Neural crest cell (in vitro differentiated cells): ENCODE data around the gene RAC2. TPM values are rescaled to one million over a fixed set of nuclear protein-coding genes. Genes with fewer than 3 reads are reported as not detected.
"Not testable (repeated sequence)": the region's sequence is repeated elsewhere in the genome, so short reads cannot be mapped to it uniquely, and the experiment has no call there.

Experiments
- DNase-seq: peaks from one replicate; pipeline ENCODE4 v3.0.0; 2021; ENCODE audit warnings: low read depth, mixed read lengths, low spot score
- H3K27ac Mint-ChIP-seq: one replicate; pipeline ENCODE4 v1.8.0; 2021; ENCODE audit warnings: mild to moderate bottlenecking, mixed read lengths; ENCODE audit not compliant: unreplicated experiment
- H3K27me3 Mint-ChIP-seq: 2 replicates; pipeline ENCODE4 v1.8.0; 2021; ENCODE audit warnings: low read depth, mild to moderate bottlenecking, mixed read lengths
- H3K36me3 Mint-ChIP-seq: 2 replicates; pipeline ENCODE4 v1.8.0; 2021; ENCODE audit warnings: low read depth, mild to moderate bottlenecking, mixed read lengths
- H3K4me1 Mint-ChIP-seq: 2 replicates; pipeline ENCODE4 v1.8.0; 2021; ENCODE audit warnings: mixed read lengths
- H3K4me3 Mint-ChIP-seq: one replicate; pipeline ENCODE4 v1.8.0; 2021; ENCODE audit warnings: mild to moderate bottlenecking, mixed read lengths
- H3K9me3 Mint-ChIP-seq: 2 replicates; pipeline ENCODE4 v1.8.0; 2021; ENCODE audit warnings: mixed read lengths
- total RNA-seq: library from RNA; stranded (reverse); gene quantifications from 2 replicates; pipeline ENCODE4 v1.2.1, GENCODE V29; 2021
- TF ChIP-seq, protein P1 (sequence below): fragments of 200-600 bp; sonication (generic); conservative IDR thresholded peaks from 2 replicates; pipeline ENCODE4 v1.5.0; 2021; ENCODE audit warnings: antibody characterized with exemption, mild to moderate bottlenecking

Gene RAC2
- total RNA-seq, 1 donor from 2014 or later = 0.21 TPM

DNA sequence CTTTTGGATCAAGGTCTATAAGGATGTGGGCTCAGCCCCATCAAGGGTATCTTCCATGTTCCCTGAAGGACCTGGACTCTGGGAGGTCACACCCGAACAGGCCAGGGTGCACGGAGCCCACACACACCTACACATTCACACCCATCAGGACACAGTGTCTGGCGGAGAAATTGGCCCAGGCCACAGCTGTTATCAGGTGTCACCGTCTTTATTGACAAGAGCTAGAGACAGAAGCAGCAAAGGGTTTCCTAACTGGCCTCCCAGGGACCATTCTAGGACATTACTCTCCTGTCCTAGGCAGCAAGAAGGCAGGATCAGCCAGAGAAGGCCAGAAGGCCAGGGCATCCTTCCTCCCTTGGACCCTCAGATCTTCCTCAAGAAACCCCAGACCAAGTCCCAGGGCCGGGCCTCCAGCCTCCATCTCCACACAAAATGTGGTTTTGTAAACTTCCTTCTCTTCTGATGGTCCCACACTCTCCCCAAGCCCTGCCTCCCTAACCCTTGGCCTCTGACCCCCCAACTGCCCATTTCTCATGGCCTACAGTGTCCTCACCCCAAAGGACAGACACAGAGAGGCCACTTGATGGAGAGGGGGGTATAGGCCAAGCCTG lies 39.9 kb downstream of the RAC2 start:
- H3K4me1 Mint-ChIP-seq = no peaks in the 10 kb centered on the region
- DNase-seq = no peak
- TF ChIP-seq, protein P1, sequence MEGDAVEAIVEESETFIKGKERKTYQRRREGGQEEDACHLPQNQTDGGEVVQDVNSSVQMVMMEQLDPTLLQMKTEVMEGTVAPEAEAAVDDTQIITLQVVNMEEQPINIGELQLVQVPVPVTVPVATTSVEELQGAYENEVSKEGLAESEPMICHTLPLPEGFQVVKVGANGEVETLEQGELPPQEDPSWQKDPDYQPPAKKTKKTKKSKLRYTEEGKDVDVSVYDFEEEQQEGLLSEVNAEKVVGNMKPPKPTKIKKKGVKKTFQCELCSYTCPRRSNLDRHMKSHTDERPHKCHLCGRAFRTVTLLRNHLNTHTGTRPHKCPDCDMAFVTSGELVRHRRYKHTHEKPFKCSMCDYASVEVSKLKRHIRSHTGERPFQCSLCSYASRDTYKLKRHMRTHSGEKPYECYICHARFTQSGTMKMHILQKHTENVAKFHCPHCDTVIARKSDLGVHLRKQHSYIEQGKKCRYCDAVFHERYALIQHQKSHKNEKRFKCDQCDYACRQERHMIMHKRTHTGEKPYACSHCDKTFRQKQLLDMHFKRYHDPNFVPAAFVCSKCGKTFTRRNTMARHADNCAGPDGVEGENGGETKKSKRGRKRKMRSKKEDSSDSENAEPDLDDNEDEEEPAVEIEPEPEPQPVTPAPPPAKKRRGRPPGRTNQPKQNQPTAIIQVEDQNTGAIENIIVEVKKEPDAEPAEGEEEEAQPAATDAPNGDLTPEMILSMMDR = no peak
- H3K9me3 Mint-ChIP-seq = no peaks in the 10 kb centered on the region
- no peaks in the 10 kb centered on the region for H3K27me3 Mint-ChIP-seq
- no peaks in the 10 kb centered on the region for H3K36me3 Mint-ChIP-seq
- H3K27ac Mint-ChIP-seq = no peak overlapping the region
- H3K4me3 Mint-ChIP-seq = no peak overlapping the region

DNA sequence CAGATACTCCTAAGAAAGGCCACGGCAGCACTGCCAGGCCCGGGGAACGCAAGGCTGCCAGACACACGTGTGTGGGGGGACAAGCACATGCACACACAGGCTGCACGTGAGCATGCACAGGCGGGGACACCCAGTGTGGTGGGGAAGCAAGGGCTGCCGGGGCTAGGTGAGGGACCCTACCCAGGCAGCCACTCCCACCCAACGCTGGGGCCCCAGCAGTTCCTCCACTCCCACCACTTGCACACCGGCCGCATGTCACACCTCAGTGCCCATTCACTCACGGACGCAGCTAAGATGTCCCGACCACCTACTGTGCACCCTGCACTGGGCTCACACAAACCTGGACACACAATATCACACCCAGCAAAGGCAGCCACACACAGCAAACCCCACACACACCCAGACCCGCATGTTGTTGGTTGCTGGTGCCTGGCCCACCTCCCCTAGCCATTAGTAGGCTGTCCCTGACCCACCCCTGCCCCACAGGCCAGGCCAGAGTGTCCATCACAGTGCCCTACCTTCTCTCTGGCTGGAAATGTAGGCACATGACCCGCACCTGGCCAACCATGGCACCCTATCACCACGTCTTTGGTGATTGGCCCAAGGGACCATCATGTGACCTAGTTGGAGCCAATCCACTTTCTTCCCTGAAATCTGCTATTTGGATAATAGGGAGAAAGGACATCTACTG lies 40.6 kb downstream of the RAC2 start:
- Mint-ChIP-seq H3K4me3 (no peak overlapping the region), H3K9me3 (no peaks in the 10 kb centered on the region), H3K27me3 (no peaks in the 10 kb centered on the region), H3K36me3 (no peaks in the 10 kb centered on the region), H3K4me1 (no peaks in the 10 kb centered on the region), H3K27ac (no peak overlapping the region)
- no peak for DNase-seq
- TF ChIP-seq, protein P1 = no peak

DNA sequence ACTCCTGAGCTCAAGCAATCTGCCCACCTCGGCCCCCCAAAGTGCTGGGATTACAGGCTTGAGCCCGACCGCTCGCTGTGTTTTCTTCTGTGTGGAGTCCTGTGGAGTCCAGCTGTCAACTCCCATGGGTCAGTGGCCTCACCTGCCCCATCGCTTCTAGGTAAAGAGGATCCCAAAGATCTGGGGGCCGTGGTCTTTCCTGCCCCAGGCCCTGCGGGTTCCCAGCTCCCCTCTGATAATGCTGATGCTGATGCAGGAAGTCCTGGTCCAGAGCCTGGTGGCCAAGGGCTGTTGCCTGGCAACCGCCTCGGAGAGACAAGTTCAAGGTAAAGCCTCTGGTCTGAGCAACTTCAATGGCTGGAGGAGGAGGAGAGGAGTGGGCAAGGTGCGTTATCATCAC lies 41.4 kb downstream of the RAC2 start:
- Mint-ChIP-seq H3K4me1 (peaks cover 7% of the 10 kb centered on the region), H3K27me3 (no peaks in the 10 kb centered on the region), H3K27ac (no peak overlapping the region), H3K4me3 (no peak overlapping the region), H3K36me3 (no peaks in the 10 kb centered on the region), H3K9me3 (no peaks in the 10 kb centered on the region)
- DNase-seq = no peak
- TF ChIP-seq, protein P1 = no peak

- DNase-seq = no peak
- Mint-ChIP-seq H3K27ac (no peak overlapping the region), H3K4me1 (peaks cover 7% of the 10 kb centered on the region), H3K27me3 (no peaks in the 10 kb centered on the region), H3K4me3 (no peak overlapping the region), H3K9me3 (no peaks in the 10 kb centered on the region), H3K36me3 (no peaks in the 10 kb centered on the region)
- TF ChIP-seq, protein P1 = no peak
Observed at GRCh38 chr22:37202001-37202555, 42.0 kb downstream of the RAC2 start.

- DNase-seq, H3K36me3 Mint-ChIP-seq, H3K9me3 Mint-ChIP-seq, H3K4me3 Mint-ChIP-seq, H3K27me3 Mint-ChIP-seq, H3K27ac Mint-ChIP-seq: not testable (repeated sequence)
- H3K4me1 Mint-ChIP-seq = peaks cover 11% of the 10 kb centered on the region
Observed at GRCh38 chr22:37201443-37201820, 42.6 kb downstream of the RAC2 start.

- TF ChIP-seq, protein P1 = no peak
- Mint-ChIP-seq H3K4me3 (no peak overlapping the region), H3K4me1 (peaks cover 24% of the 10 kb centered on the region), H3K36me3 (no peaks in the 10 kb centered on the region), H3K9me3 (no peaks in the 10 kb centered on the region), H3K27ac (no peak overlapping the region), H3K27me3 (no peaks in the 10 kb centered on the region)
- DNase-seq = no peak
Observed at GRCh38 chr22:37199760-37200108, 44.3 kb downstream of the RAC2 start.
